Cerebellar nuclear complex (tissue), 1 donor: ENCODE results near the gene LIMK1.
"Not testable (repeated sequence)": the region's sequence is repeated elsewhere in the genome, so short reads cannot be mapped to it uniquely, and the experiment has no call there.

Experiments used
- DNase-seq, 2 experiments: peaks; one replicate each; lab custom pipeline; 2025; lab: John Stamatoyannopoulos, UW

The LIMK1 gene

DNA sequence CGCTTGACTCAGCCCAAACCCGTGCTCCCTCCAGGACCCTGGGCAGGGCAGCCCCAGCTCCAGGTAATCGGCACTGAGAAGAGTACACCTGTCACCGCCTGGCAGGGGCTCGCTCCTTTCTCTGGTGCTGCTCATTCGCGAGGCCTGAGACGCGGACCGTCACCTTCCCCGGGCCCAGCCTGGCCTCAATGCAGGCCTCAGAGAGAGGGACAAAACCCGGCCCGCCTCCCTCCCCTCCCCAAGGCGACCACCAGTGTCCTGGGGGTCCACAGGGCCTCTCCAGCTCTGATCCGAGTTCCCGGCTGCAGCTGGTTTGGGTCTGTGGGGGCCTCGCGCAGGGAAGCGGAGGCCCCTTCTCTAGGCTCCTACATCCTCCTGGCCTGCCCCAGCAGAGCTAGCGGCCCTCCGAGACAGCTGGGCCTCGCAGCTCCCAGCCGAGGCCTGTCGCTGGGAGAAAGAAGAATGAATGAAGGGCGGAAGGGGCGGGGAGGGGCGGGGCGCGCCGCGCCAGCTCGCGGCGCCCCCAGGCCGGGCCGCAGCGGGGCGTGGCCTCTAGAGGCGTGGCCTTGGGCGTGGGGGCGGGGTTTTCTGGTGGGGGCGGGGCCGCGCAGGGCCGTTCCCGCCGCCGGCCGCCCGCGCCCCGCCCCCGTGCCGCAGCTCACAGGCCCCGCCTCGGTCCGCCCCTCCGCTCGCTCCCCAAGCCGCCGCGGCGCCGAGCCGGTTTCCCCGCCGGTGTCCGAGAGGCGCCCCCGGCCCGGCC, at the start of gene LIMK1:
Gene LIMK1, plus strand, starts transcription at position 688 of the 760 bp plus-strand sequence. CDS start 187 bp downstream, outside the sequence.
- peak in 1 of 2 experiments; percentile 31 for DNase-seq

DNA sequence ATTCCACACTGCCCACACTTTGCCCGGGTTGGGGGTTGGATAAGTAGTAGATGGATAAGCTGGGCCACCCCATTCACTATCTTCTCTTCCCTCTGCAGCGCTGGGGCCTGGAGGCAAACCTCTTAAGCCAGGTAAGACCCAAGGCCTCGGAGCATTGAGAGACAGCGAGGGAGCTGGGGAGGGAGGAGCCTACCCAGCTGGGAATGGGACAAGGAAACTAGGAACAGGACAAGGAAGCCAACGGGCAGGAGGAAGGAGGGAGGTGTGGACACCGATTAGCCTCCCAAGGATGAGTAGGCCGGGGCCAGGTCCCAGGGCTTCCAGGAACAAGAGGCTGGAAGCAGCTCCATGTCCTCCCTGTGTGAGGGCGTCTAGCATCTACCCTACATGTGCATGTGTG, 46.0 kb upstream of the LIMK1 start:
- DNase-seq, result no peak

DNA sequence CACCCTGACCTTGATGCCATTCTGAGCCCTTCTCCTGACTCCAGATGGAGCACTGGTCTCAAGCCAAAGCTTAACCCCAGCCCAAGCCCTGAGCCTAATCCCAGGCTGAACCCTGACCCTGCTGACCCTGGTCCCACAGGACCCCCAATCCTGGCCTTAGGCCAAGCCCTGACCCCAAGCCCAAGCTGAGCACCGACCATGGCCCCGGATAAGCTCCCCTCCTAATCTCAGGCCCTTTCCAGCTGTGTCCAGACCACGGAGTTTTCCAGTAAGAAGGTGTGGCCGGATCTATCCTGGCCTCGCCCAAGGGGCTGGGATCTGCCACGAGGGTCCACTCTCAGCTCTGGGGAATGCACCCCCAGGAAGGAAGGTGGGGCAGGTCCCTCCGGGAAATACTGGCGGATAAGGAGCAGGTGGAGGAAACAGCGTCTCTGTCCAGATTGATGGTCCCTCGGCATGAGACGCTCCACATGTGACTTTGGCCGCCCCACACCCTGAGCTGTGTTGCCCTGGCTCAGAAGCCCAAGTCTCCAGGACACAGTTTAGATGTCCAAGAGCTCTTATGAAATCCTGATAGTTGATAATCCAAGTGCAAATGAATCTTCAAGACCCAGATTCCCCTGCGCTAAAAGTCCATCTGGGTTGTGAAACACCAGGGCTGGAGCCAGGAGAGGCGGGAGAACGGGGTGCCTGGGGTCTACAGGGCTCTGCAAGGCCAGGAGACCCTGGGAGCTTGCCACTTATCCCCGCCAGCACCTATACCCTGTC, 45.2 kb upstream of the LIMK1 start:
- DNase-seq, result no peak

DNA sequence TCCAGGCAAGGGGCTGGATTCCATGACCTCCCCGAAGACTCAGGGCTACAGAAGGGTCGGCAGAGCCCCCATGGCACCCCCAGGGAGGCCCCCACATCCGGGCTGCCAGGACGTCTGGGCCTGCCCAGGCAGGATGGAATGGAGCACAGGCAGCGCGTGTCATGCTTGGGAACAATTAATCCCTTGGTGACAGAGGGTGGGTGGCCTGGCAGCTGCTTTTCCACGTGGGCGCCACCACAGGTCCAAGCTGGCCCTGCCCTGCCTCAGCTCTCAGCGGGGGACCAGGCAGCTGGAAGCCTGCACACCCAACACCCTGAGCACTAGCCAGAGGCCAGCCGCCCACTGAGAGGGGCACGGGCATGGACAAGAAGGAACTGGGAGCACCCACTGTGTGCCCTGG, 44.3 kb upstream of the LIMK1 start:
- DNase-seq, result no peak

DNA sequence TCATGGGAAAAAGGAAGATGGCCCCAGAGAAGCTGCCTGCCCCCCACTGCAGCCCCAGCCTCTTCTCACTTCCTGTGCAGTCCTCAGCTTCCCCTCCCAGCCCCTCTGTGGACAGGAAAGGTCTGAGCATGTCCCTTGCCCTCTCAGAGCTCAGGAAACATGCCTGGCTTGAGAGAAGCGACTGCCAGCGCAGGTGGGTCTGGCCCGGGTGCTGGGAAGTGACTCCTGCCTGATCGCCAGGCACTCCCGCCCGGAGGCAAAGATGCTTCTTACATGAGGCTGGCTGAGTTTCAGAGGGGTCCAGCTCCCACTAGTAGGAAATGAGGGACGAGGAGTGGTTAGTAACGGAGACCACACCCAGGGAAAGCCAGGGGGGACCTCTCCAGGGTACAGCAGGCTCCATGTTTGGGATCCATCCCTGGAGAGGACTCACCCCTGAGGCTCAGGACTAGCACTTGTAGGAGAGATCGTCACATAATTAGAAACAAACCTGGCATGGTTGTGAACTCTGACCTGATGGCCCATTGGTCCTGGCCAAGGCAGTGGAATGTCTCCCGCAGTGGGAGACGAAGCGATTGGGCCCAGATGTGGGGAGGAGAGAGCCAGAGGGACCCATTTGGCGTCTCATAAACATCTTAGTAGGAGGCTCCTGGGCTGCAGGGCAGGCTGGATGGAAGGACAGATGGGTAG, 43.4 kb upstream of the LIMK1 start:
- no peak for DNase-seq

DNA sequence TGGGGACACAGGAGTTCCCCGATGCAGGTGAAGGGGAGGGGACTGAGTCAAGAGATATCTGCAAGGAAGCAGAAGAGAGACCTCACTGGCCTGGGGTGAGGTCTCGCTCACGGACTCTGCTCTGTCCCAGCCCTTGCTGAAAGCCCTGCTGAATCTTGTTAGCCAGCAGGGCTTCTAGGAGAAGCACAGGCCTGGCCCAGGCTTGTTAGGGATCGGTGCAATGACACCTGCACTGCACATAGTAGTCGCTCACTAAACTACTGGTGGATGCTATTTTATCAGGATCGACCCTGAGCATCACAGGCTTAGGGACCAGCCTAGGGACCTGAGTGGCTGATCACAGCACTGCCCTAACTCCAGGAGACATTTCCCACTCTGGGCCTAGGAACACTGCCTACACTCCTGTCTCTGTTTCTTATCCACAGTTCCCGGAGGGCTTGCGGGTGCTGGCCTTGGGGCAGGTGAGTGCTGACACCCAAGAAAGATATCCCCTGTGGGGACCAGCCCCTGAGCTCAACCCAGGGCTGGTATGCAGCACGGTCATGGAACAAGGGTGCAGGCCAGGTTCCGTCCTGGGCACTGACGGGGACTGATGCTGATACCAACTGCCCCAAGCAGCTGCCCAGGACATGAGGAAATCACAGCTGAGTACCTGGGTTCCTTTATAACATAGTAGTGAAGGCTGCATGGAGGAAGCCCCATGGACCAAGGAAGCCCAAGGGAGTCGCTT, 42.6 kb upstream of the LIMK1 start:
- DNase-seq, result no peak

DNA sequence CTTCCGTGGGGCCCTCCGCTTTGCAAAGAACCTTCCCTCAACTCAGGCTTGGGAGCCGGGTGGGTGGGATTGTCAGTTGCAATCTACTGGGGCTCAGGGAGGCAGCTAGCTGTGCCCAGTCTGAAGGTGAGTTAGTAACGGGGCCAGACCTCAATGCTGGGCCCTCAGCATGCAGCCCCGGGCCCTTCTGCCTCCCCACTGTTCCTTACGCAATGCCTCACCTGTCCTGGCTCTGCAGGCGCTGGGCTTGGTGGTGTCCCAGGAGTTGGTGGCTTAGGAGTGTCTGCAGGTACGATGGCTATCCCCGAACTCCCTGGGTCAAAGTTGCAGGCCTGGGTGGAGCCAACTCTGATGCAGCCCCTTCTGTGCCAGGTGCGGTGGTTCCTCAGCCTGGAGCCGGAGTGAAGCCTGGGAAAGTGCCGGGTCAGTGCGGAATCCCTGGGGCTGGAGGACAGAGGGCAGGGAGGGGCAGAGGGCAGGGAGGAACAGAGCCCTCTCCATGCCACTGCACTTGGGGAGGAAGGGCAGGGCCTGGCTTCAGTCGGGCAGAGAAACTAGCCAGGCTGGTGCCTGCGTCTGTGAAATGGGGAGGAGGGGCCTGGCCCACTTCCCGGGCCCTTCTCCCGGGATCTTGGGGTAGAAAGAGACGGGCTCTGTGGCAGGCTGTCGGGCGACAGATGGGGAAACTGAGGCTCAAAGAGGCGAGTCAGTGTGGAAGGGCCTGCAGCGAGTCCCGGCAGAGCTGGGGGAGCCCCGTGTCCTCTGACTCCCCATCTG, 40.7 kb upstream of the LIMK1 start:
- DNase-seq, result no peak

DNA sequence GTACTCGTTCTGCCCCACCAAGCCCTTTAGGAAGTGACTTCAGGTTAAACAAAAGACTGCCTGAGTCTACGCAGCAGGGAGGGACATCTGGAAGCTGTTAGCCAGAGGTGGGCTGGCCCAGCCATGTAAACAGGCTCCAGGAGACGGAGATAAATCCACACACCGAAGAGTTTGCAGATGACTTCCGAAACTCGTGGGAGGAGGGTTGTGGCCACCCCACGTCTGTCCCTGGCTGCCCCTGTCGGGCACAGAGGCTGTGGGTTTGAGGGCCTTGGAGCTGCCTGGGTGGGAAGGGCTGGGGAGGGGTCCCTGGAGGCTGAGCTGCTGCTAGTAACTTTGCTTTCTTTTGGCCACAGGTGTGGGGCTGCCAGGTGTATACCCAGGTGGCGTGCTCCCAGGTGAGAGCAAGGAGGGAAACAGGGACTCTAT, 40.1 kb upstream of the LIMK1 start:
- no peak for DNase-seq

DNA sequence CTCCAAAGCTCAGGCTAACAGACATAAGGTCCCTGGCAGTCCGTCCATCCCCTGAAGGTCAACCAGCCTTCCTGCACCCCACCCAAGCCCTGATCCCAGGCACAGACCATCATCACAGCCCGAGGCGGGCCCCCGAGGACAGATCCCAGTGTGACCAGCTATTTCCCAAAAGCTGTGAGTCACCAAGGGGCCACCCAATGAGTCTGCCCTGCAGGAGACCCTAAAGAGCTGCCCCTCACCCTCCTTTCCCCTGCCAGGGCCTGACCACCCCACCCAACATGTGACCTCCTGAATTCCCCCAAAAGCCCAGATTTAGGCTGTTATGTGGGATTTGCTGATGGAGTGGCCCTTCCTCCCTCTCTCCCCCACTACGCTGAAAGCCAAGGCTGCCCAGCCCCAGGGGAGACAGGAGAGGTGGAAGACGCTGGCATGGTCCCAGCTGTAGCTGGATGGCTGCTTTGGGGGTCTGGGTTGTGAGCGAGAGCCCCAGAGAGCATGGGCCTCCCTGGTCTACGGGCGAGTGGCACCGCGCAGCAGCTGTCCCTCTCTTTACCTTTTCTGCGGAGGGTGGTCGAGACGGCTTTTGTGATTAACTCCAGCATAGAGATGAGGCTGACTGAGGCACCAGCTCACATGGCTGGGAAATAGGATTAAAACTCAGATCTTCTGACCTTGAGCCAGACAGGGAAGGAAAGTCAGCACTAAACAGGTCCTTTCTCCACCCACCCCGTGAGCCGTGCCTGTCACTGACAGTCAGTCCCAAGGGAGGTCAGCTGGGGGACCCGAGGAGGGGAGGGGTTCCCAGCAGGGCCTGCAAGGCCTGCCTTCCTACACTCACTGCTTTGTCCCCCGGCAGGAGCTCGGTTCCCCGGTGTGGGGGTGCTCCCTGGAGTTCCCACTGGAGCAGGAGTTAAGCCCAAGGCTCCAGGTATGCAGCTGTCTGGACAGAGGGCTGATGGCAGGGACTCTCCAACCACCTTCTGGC, 38.9 kb upstream of the LIMK1 start:
- no peak for DNase-seq

DNA sequence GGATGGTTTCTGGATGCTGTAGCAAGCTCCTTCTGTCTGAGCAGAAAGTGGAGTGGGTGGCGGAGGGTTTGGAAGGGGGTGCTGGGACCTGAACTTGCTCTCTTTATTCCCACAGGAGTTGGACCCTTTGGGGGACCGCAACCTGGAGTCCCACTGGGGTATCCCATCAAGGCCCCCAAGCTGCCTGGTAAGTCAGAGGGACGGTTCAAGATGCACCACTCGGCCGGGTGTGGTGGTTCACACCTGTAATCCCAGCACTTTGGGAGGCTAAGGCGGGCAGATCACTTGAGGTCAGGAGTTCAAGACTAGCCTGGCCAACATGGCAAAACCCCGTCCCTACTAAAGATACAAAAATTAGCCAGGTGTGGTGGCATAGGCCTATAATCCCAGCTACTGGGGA, 37.0 kb upstream of the LIMK1 start:
- DNase-seq, result not testable (repeated sequence)

DNA sequence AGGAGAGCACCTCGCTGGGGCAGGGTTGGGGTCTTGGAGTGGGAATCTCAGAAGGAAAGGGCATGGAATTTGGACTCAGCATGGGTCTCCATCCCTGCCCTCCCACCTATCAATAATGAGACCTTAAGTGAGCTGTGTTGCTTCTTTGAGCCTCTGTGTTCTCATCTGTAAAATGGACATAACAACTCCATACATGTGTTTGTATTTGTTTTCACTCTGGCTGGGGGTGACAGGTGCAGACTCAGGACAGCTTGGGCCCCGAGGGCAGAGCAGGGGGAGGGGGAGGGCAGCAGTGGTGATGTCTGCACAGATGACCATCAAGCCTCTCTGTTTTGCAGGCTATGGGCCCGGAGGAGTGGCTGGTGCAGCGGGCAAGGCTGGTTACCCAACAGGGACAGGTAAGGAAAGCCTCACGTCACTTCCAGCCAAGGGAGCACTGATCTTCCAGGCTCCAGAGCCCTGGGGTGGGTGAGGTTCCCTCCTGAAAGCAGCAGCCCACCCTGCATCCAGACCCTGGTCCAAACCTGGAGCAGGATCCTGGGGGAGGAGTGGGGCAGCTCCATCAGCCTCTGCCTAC, 35.7 kb upstream of the LIMK1 start:
- DNase-seq, result no peak

DNA sequence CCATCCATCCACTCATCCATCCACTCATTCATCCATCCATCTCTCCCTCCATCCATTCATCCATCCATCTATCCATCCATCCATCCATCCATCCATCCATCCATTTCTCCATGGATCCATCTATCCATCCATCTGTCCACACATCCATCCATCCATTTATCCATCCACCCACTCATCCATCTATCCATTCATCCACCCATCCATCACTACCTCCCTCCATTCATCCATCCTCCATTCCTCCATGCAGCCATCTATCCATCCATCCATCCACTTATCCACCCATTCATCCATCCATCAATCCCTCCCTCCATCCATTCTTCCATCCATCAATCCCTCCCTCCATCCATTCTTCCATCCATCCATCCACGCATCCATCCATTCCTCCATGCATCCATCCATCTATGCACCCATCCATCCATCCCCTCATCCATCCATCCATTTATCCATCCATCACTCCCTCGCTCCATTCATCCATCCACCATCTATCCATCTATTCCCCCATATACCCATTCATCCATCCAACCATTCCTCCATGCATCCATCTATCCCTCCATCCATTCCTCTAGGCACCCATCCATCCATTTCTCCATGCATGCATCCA, 34.5 kb upstream of the LIMK1 start:
- no peak for DNase-seq

DNA sequence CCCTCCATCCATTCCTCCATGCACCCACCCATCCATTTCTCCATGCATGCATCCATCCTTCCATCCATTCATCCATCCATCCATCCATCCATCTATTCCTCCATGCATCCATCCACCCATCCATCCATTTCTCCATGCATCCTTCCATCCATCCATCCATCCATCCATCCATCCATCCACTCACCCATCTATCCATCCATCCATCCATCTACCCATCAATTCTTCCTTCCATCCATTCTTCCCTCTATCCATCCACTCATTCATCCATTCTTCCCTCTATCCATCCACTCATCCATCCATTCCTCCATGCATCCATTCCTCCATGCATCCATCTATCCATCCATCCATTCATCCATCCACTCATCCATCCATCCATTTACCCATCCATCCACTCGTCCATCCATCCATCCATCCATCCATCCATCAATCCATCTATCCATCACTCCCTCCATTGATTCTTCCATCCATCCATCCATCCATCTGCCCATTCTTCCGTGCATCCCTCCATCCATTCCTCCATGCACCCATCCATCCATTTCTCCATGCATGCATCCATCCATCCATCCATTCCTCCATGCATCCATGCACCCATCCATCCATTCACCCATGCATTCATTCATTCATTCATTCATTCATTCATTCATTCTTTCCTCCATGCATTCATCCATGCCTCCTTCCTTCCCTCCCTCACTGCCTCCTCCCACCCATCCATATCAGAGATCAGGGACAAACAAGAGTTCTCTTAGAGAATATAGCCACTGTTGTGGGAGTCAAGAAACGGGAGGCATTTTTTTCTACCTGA, 33.4 kb upstream of the LIMK1 start:
- DNase-seq, result no peak

DNA sequence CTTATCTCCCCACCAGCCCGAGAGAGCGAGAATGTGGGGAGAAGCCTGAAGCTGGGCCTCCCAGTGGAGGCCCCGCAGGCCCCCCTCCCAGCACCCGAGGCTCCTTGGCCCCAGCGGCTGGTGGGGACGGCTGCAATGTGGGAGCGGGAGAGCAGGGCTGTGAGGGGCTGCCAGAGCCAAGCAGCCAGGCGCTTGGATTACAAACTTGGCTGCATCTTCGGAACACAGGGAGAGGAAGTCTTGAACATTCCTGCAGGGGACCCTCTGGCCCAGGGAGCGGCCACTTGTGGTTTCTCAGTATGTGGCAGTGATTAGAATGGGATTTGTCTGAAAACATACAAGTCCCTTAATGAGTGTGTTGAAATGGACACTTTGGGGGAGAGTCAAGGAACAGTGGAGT, 32.4 kb upstream of the LIMK1 start:
- no peak for DNase-seq

DNA sequence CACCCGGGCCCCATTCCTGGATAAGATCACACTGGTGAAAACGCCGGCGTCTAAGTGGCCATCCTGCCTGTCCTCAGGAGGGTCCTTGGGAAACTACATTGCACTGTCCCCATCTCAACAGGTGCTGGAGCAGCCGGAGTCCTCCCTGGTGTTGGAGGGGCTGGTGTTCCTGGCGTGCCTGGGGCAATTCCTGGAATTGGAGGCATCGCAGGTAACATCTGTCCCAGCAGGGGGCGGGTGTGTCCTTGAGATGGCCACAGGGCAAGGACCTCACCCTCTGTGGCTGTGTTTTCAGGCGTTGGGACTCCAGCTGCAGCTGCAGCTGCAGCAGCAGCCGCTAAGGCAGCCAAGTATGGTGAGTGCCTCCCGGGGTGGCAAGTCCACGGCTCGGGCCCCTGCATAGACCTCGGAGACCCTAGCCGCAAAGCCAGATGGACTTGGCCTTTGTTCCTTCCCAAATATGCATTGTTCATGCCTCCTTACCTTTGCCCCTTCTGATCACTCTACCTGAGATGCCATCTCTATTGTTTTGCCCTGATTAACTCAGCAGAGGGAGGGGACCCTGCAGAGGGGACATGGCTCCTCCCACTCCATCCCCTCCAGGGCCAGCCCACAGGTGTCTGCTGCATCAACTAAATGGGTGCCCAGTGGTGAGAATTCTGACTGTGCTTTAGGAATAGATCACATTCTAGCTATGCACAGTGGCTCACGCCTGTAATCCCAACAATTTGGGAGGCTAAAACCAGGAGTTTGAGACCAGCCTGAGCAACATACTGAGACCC, 31.8 kb upstream of the LIMK1 start:
- DNase-seq, result no peak

DNA sequence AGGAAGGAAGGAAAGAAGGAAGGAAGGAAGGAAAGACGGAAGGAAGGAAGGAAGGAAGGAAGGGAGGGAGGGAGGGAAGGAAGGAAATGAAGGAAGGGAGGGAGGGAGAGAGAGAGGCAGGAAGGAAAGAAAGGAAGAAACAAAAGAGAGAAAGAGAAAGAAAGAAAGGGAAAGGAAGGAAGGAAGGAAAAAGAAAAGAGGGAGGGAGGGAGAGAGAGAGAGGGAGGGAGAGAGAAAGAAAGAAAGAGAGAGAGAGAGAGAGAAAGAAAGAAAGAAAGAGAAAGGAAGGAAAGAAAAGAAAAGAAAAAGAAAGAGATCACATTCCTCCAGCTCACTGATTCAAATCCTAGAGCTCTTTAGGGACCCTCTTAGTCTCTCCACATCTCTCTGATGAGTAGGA, 31.0 kb upstream of the LIMK1 start:
- no peak for DNase-seq

DNA sequence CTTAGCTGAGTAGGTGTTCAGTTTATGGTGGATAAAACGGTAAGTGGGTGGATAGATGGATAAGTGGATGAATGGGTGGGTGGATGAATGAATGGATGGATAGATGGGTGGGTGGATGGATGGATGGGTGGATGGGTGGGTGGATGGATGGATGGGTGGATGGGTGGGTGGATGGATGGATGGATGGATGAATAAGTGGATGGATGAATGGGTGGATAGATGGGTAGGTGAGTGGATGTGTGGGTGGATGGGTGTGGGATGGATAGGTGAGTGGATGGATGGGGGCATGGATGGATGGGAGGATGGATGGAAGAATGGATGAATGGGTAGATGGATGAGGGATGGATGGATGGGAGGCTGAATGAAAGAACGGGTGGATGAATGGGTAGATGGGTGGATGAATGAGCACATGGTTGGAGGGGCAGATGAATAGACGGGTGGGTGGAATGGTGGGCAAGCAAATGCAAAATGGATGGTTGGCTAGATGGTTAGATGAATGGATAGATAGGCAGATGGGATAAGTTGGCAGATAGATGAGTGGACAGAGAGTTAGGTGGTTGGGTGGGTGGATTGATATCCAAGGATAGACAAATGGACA, 29.9 kb upstream of the LIMK1 start:
- no peak for DNase-seq
